Mucosa of gallbladder (tissue), 1 donor: ENCODE results near the gene SRD5A2. TPM values are rescaled to one million over a fixed set of nuclear protein-coding genes. Genes with fewer than 3 reads are reported as not detected.

Source experiments
- total RNA-seq: library from RNA; stranded (reverse); gene quantifications from one replicate; pipeline ENCODE4 v1.2.1, GENCODE V29; 2021
- donor health status: DM: no; HTN: no; CAD: no.

Gene SRD5A2
- total RNA-seq, 1 donor from 2014 or later = 0.09 TPM

Other genes with a start within 250 kb of the SRD5A2 start
- 4.6 TPM for gene XDH, start 166.2 kb downstream of the SRD5A2 start, total RNA-seq